HG03442 (cell line): ENCODE results near the gene GAK.

Experiments used
- ATAC-seq: cut with Tn5 transposase; IDR thresholded peaks from one replicate; pipeline ENCODE4 v1.9.1; 2021; ENCODE audit warnings: mild to moderate bottlenecking, moderate library complexity; ENCODE audit not compliant: unreplicated experiment

Gene GAK

DNA sequence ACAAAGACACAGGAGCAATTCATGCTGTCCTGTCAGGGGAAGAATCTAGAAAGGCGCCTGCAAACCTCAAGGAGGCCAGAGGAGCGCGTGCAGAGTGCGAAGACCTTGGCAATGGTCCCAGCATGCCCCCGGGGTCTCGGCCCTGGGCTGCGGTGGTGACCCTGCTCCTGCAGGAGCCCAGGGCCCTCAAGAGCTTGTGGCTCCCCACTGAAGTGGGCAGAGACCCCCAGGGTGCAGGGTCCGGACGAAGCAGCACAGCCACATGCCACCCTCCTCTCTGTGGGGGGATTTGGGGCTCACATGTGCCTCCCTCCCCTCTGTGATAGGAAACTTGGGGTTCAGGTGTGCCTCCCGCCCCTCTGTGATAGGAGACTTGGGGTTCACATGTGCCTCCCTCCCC, 39.3 kb downstream of the GAK start:
- ATAC-seq, result no peak

DNA sequence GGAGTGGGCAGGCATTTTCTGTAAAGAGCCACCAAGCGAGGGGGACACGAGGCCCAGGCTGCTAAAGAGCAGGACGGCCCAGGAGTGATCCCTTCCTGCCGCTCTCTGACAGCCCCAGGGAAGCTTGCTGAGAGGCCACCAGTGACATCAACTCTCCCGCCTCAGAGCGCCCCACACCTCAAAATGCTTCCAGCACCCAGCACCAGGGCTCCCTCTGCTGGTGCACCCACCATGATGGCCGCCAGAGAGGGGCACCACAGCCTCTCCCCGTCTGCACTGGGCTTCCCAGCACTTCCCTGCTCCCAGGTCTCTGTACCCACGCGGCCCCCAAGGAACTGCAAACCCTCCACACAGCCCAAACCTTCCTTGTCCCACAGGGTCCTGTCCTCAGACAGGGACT, 40.4 kb downstream of the GAK start:
- no peak for ATAC-seq

DNA sequence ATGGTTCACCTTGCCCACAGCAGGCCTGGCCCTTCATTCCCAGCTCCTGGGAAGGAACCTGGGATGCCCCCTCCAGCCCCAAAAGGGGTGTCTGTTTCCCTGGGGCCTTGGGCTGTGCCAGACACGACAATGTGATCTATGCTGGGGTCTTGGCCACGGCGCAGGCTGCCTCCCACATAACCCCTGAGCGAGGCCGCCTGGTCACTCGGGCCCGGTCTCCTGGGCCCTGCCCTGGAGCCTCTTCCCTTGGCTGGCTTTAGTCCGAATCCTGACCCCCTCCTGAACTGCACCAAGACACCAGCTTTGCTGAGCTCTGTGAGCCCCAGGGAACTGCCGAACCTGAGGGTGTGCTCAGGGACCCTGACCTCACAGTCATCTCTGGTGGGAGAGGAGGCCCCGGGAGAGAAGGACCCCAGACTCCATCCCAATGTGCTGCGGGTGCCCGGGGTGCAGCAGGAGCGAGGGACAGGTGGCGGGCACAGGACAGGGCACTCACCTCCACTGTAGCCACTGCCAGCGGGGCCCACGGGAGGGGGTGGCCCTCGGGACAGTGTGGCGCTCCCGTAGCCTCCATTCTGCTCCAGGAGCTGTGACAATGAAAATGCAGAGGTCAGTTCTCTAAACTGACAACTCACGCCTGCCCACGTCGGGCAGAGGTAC, 42.0 kb downstream of the GAK start:
- no peak for ATAC-seq

GRCh38 chr4:889516-889915, 42.6 kb downstream of the GAK start:
- no peak for ATAC-seq

- no peak for ATAC-seq
Measured at GRCh38 chr4:888029-888428, 44.1 kb downstream of the GAK start.

DNA sequence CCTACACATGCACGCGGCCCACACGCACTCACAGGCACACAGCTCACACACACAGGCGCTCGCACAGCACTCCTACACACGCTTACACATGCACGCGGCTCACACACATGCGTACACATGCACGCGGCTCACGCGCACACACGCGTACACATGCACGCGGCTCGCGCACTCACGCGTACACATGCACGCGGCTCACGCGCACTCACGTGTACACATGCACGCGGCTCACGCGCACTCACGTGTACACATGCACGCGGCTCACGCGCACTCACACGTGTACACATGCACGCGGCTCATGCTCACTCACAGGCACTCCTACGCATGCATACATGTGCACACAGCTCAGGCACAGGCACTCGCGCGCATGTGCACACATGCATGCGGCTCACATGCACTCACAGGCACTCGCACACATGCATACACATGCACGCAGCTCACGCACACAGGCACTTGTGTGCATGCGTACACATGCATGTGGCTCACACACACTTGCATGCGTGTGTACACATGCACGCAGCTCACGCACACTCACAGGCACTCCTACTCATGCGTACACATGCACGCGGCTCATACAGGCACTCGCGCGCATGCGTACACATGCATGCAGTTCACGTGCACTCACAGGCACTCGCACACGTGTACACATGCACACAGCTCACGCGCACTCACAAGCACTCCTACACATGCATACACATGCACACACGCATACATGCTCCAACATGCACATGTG, 44.9 kb downstream of the GAK start:
- ATAC-seq, result no peak

DNA sequence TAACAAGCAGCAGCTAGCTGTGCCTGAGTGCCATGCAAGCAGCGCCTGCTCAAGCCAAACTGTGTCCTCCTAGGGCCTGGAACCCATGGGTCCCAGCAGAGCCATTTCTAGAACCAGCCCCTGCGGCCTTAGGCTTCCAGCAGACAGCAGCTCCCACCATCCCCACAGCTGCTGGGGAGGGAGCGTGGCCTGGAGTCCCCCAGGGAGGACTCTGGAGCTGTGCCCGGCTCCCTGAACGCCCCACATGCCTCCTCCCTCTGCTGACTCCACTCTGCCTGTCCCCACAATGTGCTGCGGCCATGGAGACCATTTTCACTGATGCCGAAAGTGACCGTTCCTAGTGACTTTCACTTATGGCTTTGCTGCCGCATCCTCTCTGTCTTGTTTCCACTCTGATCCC, 45.9 kb downstream of the GAK start:
- no peak for ATAC-seq

GRCh38 chr4:885353-885752, 46.8 kb downstream of the GAK start:
- ATAC-seq, result no peak

GRCh38 chr4:884896-885295, 47.2 kb downstream of the GAK start:
- ATAC-seq, result no peak

DNA sequence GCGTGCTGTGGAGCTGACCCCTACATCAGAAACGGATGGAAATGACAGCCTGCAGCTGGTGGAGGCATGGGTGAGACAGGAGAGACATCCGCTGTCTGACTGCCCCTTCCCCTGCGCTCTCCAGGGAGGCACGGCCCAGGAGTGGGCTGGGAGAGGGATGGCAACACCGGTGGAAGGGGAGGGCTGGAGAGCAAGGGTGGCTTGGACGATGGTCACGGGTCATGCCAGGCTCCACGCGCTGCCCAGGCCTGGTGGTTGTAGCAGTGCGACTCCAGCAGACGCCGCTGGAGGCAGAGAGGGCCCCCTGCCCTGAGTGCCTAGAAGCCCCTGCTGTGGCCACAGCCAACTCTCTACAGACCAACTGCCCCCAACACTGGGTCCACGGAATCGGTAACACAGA, 47.9 kb downstream of the GAK start:
- ATAC-seq, result no peak

DNA sequence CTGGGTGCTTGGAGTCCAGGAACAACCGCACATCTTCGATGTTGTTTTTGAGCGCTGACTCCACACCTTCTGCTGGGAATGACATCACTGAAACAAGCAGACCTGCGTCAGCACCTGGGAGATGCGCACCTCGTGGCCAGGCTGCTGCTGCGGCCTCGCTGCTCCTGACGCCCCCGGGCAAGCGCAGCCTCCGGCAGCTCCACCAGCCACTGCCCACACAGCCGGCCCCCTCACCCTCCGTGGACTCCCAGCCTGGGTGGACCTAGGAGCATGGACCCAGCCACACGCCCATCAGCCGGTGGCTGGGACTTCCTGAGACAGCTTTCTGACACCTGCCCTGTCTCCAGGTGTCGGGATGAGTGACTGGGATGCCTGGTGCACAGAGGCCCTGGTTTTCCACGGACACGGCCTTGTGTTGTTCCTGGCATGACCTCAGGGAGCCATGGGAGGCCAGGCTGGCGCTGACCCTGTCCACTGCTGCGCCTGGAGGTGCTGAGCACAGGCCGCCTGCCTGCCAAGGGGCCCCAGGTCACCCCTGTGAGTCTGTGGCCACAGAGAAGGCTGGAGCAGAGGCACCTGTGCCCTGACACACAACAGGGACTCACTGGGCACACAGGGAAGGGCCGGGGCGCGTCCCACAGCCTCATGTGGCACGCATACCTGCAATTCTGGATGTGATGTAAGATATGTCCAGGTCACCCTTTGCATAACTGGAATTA, 48.6 kb downstream of the GAK start:
- ATAC-seq, result no peak

DNA sequence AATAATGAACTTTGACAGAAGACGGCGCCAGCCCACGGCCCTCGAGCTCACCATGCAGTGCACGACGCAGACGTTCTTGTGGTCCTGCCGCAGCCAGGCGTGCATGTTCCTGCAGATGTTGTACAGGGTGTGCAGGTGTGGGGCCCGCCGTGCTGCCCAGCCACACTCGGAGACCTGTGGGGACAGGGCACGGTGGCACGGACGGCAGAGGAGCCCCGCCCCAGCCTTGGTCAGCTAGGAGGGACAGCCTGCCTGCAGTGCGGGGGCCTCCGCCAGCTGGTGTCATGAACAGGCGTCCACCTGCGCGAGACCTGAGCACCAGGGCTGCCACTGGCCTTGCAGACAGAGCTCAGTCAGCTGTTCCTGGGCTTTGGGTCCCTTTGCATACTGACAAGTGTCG, 49.5 kb downstream of the GAK start:
- no peak for ATAC-seq

DNA sequence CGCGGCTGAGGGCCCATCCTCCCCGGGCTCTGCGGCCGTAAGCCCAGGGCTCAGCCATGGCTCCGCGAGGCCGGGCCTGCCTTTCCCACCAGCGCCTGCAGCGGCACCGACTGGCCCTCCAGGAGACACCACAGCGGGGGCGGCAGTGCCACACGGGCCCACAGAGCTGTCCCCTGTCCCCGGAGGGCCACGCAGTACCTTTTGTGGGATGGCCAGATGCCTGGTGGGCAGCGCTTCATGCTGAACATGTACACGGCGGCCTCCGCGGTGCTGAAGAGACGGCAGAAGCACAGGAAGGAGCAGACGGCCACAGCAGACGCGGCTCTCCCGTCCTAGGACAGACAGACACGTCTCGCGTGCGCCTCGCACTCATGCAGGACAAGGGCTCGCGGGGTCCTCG, 50.4 kb downstream of the GAK start:
- no peak for ATAC-seq

DNA sequence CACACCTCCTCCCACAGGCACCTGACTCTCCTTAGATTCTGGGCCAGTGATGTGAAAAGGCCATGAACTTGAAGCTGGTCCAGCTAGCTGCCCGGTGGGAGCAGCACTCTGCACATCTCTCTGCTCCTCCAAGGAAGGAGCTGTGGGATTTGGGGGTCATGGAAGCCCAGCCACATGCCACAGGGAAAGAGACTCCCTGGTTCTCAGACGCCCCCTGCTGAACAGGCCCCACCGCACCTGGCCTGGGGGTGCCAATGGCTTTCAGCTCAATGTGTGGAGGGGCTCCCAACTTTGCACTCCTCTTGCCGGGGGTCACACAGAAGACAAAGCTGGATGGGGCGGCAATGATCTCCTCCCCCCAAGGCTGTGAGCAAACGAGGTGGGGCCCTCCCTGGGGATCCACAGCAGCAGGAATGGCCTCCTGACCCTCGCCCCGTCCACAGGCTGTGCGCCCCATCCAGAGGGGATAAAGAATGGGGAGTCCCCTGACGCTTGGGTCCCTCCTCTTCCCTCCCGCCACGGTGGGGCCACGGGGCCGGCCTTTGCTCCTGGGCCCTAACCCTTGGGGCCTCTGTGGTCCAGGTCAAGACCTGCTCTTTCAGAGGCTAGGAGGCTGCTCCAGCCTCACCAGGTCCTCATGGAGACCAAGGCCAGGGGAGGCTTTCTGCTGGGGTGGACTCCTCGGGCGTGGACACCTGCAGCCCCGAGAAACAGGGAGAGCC, 51.3 kb downstream of the GAK start:
- ATAC-seq, result no peak

GRCh38 chr4:879729-880077, 52.4 kb downstream of the GAK start:
- no peak for ATAC-seq

GRCh38 chr4:878796-879728, 53.1 kb downstream of the GAK start:
- ATAC-seq, result no peak

- no peak for ATAC-seq
Measured at GRCh38 chr4:877502-877901, 54.6 kb downstream of the GAK start.

GRCh38 chr4:876780-877179, 55.3 kb downstream of the GAK start:
- ATAC-seq, result no peak

GRCh38 chr4:875818-876423, 56.2 kb downstream of the GAK start:
- no peak for ATAC-seq
